Right atrium auricular region (tissue), 2 donors: ENCODE measurements around the gene MEF2D. TPM values are rescaled to one million over a fixed set of nuclear protein-coding genes. Genes with fewer than 3 reads are reported as not detected.

ENCODE experiments used
- DNase-seq: peaks from one replicate; pipeline ENCODE4 v3.0.0-alpha.2; 2019; ENCODE audit warnings: low spot score
- H3K27ac ChIP-seq, 2 donors: fragments of 200-600 bp; sonication (generic); 1 replicate in 1 of 2; 2 replicates in 1 of 2; pipeline ENCODE4 v1.5.1; 2016 to 2019
- H3K27me3 ChIP-seq, 2 donors: fragments of 200-600 bp; sonication (generic); one replicate each; pipeline versions ENCODE4 v1.5.1 to v1.6.0; 2017 to 2019
- H3K36me3 ChIP-seq: fragments of 200-600 bp; sonication (generic); one replicate; pipeline ENCODE4 v1.5.1; 2016
- H3K4me1 ChIP-seq, 2 donors: fragments of 200-600 bp; sonication (generic); one replicate each; pipeline versions ENCODE4 v1.5.1 to v1.6.0; 2017 to 2019
- H3K4me3 ChIP-seq, 2 donors: fragments of 200-600 bp; sonication (generic); 1 replicate in 1 of 2; 2 replicates in 1 of 2; pipeline ENCODE4 v1.5.1; 2017 to 2019; ENCODE audit warnings: mild to moderate bottlenecking in 1 of 2, moderate library complexity in 1 of 2
- H3K9me3 ChIP-seq, 2 donors: fragments of 200-600 bp; sonication (generic); one replicate each; pipeline ENCODE4 v1.5.1; 2019
- total RNA-seq, 2 donors: library from RNA; depleted of rRNA; stranded (reverse); fragments of >200 nt; gene quantifications; one replicate each; pipeline ENCODE4 v1.1.0, GENCODE V29; 2016
- TF ChIP-seq, protein P1 (sequence below), 2 donors: fragments of 200-600 bp; sonication (generic); IDR thresholded peaks; one replicate each; pipeline ENCODE4 v1.5.1; 2019; ENCODE audit warnings: antibody characterized with exemption in 2 of 2

The MEF2D gene
- total RNA-seq, 2 donors from 2014 or later: 80.1 to 104 TPM

GRCh38 chr1:156504438-156504813 is 3.9 kb upstream of the MEF2D start:
- no peaks in the 10 kb centered on the region for H3K9me3 ChIP-seq
- TF ChIP-seq, protein P1, sequence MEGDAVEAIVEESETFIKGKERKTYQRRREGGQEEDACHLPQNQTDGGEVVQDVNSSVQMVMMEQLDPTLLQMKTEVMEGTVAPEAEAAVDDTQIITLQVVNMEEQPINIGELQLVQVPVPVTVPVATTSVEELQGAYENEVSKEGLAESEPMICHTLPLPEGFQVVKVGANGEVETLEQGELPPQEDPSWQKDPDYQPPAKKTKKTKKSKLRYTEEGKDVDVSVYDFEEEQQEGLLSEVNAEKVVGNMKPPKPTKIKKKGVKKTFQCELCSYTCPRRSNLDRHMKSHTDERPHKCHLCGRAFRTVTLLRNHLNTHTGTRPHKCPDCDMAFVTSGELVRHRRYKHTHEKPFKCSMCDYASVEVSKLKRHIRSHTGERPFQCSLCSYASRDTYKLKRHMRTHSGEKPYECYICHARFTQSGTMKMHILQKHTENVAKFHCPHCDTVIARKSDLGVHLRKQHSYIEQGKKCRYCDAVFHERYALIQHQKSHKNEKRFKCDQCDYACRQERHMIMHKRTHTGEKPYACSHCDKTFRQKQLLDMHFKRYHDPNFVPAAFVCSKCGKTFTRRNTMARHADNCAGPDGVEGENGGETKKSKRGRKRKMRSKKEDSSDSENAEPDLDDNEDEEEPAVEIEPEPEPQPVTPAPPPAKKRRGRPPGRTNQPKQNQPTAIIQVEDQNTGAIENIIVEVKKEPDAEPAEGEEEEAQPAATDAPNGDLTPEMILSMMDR (IDR thresholded peaks at IDR 0.05): no peak
- H3K36me3 ChIP-seq: no peaks in the 10 kb centered on the region
- H3K27ac ChIP-seq: peak overlapping the region; percentile 100
- H3K4me3 ChIP-seq: peak overlapping the region; percentile 35 to 47
- DNase-seq: no peak
- peaks cover 0 to 59% of the 10 kb centered on the region in 2 donors for H3K4me1 ChIP-seq
- no peaks in the 10 kb centered on the region for H3K27me3 ChIP-seq

- Histone ChIP-seq H3K4me1 (peaks cover 0 to 53% of the 10 kb centered on the region in 2 donors), H3K27ac (peak overlapping the region; percentile 100), H3K27me3 (no peaks in the 10 kb centered on the region), H3K36me3 (no peaks in the 10 kb centered on the region), H3K9me3 (no peaks in the 10 kb centered on the region), H3K4me3 (peak overlapping the region; percentile 30 to 39)
- TF ChIP-seq, protein P1 (IDR thresholded peaks at IDR 0.05): no peak
- DNase-seq: no peak
These were observed 3.3 kb upstream of the MEF2D start for GRCh38 chr1:156503698-156504437.

- no peaks in the 10 kb centered on the region for H3K36me3 ChIP-seq
- H3K27me3 ChIP-seq: no peaks in the 10 kb centered on the region
- peak overlapping the region; percentile 30 to 39 for H3K4me3 ChIP-seq
- no peaks in the 10 kb centered on the region for H3K9me3 ChIP-seq
- peak; percentile 93 for DNase-seq
- TF ChIP-seq, protein P1 (IDR thresholded peaks at IDR 0.05): no peak
- peak overlapping the region; percentile 100 for H3K27ac ChIP-seq
- H3K4me1 ChIP-seq: peaks cover 0 to 52% of the 10 kb centered on the region in 2 donors
These were observed 2.5 kb upstream of the MEF2D start for GRCh38 chr1:156502894-156503697.

DNA sequence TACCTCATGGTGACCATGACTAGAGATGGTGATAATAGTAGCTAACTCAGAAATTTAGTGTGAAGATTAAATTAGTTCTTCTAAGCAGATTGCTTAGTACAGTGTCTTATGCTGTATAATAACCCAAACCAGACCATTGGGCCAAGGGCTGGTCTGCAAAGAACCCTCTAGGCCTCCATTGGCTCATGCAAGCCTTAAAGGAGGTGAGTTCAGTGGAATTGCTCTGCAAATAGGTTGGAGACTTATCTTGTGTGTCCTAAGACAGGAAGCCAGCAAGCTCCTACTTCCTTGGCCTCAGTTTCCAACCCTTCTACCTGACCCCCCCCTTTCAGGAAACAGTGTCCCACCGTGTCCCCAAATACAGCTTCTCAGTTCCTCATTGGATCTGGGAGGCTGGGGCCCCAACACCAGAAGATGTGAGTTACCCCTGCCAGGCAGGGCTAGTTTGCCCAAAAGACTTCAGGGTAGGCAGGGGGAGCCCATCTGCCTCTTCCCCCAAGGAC is 1.9 kb upstream of the MEF2D start:
- no peak for DNase-seq
- Histone ChIP-seq H3K36me3 (no peaks in the 10 kb centered on the region), H3K27ac (peak overlapping the region; percentile 100), H3K4me3 (peak overlapping the region in 1 of 2 donors; percentile 6), H3K9me3 (no peaks in the 10 kb centered on the region), H3K27me3 (no peaks in the 10 kb centered on the region), H3K4me1 (peaks cover 0 to 55% of the 10 kb centered on the region in 2 donors)
- TF ChIP-seq, protein P1 (IDR thresholded peaks at IDR 0.05): peak in 1 of 2 donors; percentile 33

- Histone ChIP-seq H3K9me3 (no peaks in the 10 kb centered on the region), H3K36me3 (no peaks in the 10 kb centered on the region), H3K27ac (peak overlapping the region; percentile 100), H3K4me1 (peaks cover 0 to 68% of the 10 kb centered on the region in 2 donors), H3K4me3 (peak overlapping the region; percentile 74 to 99), H3K27me3 (no peaks in the 10 kb centered on the region)
- peak; percentile 95 for DNase-seq
- TF ChIP-seq, protein P1 (IDR thresholded peaks at IDR 0.05): peak; percentile 39 to 74
These were observed 375 bp upstream of the MEF2D start for GRCh38 chr1:156500793-156501506.
